Left colon (tissue), 2 donors: ENCODE results near the gene LRRC52. TPM values are rescaled to one million over a fixed set of nuclear protein-coding genes. Genes with fewer than 3 reads are reported as not detected.

Experiments used
- ATAC-seq: fragments of 200-7000 bp; cut with Tn5 transposase; one replicate; pipeline ENCODE4 v1.9.1; 2020; ENCODE audit warnings: mild to moderate bottlenecking, moderate library complexity
- DNase-seq, 2 donors: peaks; one replicate each; pipeline ENCODE4 v3.0.0-alpha.2; 2020
- intact Hi-C, 2 donors: fragments of 100-400 bp; cut with DNase I in 1 of 2; cut with micrococcal nuclease in 1 of 2; formaldehyde crosslinking; loops; one replicate each; pipeline versions ENCODE4 v1.11.2 to v1.14.0; 2022; cut with DNase I, micrococcal nuclease
- long read RNA-seq: library from polyadenylated mRNA; unstranded; transcript quantifications from one replicate; pipeline ENCODE4 v2.0.0, GENCODE V29; 2021
- total RNA-seq, 2 donors: library from RNA; stranded (reverse); fragmentation: NEBNext Ultra II Directional; extraction: Animal tissue kit (Norgen Biotek cat#: 25700); gene quantifications; one replicate each; pipeline ENCODE4 v1.2.1, GENCODE V29; 2021
- donor health status: DM: no; HTN: no; CAD: no.
- donor health status: DM: yes; HTN: yes; CAD: no.

LRRC52 gene, protein sequence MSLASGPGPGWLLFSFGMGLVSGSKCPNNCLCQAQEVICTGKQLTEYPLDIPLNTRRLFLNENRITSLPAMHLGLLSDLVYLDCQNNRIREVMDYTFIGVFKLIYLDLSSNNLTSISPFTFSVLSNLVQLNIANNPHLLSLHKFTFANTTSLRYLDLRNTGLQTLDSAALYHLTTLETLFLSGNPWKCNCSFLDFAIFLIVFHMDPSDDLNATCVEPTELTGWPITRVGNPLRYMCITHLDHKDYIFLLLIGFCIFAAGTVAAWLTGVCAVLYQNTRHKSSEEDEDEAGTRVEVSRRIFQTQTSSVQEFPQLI
- total RNA-seq: not detected
- long read RNA-seq: 0 reads

DNA sequence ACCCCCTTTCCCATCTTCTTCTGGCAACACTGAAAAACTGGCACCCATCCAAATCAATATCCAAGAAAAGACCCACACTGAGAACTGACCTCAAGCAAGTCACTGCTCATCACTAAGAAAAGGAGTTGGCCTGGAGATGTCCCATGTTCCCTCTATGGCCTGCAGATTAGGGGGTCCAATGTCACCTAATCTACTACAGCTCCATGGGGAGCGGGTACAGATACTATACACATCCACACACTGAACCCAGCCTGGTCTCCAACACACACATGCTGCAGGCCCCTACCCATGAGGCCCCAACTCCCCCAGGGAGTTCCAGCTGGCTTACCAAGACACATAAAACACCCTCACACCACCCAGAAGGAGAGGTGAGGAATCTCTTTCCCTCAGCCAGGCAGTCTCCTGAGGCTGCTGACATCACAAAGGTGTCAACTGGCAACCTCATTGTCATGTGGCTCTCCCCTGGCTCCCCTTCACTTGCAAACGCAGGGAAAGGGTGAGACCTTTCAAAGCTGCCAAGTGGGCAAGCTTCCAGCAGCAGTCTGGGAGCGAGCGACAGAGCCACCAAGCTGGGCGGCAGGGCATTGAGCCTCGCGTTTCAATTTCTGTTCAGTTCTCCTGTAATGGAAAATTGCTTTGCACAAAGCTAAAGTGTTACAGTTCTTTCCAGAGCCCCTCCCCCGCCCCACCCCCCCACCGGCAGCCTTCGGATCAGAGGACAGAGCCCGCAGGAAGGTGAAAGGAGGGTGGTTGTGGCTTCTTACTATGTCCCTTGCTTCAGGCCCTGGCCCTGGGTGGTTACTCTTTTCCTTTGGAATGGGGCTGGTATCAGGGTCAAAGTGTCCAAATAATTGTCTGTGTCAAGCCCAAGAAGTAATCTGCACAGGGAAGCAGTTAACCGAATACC, at the start of gene LRRC52:
LRRC52 (plus strand) TSS at position 469 of the 907 bp plus-strand sequence; CDS start at position 766, 297 bp downstream.
- no peak for ATAC-seq
- DNase-seq: peak in 1 of 2 donors; percentile 6
- intact Hi-C loops: no loop called here

DNA sequence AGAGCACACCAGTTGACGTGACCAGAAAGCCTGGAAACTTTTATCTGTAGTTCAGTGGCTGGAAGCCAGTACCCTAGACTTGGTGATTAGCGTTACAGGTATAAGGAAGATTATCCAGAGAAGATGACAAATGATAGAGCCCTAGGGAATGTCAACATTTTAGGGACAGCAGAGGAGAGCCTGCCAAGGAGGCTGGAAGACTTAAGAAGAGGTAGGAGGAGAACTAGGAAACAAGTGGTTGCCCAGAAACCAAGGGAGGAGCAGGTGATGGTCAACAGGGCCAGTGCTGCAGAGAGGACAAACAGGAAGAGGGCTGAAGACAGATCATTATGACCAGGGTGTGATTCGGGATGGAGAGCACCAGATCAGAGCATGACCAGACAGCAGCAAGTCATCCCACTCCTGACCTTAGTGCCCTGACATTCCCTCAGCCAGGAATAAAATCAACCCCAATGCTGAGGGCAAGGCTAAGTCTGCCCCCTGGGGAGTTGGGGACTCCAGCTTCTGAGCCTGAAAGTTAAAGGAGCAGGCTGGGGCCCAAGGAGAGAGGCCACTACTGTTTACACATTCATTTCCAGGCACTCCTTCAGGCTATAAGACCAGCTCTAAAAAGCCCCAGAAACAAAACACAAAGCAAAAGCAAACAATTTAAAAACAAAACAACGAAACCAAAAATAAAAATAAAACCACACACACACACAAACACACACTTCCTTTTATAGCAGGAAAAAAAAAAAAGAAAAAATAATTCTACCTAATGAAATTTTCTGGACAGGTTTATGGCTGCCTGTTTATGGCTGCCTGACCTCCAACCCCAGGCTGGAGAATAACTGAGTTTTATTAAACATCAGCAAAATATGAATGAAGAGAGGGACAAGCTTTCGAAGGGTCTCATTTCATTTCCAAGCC, 48.6 kb upstream of the LRRC52 start:
- intact Hi-C loops: no loop called here
- ATAC-seq (no peak), DNase-seq (no peak)

DNA sequence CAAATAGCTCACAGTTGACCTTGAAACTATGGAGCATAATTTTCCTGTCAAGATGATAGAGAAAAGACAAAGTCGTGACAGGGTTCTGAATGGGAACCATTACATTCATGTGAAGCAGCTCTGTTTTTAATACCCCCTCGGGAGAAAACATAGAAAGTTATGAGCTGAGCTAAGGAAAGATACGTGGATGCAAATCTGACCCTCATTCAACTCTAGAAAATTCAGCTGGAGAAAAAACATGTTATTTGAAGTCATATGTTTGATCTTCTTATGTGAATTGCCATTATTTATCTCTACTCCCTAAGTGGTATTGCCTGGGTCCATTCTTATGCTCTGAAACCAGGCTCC, 48.0 kb upstream of the LRRC52 start:
- intact Hi-C loops: no loop called here
- no peak for DNase-seq
- ATAC-seq: no peak

DNA sequence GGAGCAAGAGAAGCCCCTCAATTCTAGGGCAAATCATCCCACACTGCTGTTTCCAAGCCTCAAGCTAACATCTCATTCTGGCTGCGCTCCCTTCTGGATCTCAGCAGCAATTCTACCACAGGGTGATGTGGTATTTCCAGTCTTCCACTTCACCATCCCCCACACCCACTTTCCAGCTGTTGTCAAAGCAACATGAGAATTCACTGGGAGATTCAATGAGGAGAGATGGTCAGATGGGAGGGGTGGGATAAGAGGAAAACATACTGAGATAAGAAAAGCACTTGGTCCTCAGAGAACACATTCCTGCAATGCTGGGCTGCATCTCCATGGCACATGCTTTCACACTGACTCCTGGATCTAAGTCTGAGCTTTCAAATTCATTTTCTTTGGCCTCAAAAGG, 47.3 kb upstream of the LRRC52 start:
- ATAC-seq (no peak), DNase-seq (no peak)
- intact Hi-C loops: no loop called here

DNA sequence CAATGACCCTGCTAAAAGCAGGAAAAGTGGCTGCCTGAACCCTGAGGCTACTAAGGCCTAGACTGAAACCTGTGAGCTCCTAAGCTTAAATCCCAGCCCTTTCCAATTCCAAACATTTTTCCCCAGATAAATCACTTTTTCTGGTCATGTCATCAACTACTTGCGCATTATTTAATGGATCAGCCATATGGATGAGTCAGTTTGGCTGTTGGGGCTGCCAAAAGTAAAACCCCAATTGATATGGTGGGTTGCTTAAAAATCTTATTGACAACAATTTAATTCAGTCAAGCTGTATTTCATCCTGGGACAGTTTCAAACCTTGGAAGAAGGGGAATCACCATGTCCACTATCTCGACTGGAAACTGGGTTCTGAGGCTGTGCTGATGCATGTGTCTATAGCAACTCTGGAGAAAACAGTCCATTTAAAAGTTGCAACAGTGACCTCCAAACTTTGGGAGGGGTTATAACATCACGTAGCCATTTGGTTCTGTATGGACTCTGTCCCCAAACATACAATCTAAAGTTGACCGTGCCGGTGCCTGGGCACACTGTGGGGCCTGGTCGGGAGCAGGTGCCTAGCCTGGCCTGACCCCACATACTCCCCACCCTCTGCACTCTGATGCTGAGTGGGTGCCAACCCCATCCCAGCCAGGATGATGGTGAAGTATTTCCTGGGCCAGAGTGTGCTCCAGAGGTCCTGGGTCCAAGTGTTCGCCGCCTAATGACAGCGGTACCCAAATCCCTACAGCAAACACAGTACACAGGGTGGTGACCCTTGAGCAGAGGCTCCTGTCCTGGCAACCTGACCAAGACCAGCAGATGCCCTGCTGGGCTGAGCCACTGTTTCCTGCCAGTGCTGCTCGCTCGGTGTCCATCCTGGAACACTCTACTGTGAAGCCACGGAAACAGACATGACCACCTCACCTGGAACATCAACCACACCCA, 46.5 kb upstream of the LRRC52 start:
- DNase-seq: no peak
- intact Hi-C loops: no loop called here
- ATAC-seq: no peak

DNA sequence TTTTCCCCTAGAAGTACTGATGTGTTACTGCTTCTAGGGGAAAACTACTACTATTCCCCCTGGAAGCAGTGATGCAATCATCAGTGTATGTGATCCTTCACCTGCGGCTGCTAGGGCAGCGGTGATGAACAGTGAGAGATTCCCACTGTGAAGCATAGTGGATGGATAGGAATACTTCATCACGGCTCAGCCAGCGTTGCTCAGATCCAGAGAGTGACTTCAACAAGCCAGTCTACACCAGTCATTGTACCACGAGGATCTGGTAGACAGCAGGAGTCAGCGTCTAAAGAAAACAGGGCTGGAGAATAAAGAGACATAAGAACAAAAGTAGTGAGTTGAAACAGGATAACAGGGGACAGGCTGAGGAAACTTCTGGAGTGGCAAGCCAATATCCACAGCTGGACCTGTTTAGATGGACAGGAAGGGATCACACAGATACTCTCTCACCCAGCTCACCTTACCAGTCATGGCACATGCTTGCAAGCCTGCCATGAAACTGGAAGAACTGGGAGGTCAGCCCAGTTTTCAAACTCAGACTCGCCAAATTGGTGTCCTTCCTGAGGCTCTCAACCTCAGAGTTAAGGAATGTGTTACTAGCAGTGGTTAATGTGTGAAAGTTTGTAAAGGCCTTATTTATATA, 42.4 kb upstream of the LRRC52 start:
- intact Hi-C loops: no loop called here
- ATAC-seq (no peak), DNase-seq (no peak)

DNA sequence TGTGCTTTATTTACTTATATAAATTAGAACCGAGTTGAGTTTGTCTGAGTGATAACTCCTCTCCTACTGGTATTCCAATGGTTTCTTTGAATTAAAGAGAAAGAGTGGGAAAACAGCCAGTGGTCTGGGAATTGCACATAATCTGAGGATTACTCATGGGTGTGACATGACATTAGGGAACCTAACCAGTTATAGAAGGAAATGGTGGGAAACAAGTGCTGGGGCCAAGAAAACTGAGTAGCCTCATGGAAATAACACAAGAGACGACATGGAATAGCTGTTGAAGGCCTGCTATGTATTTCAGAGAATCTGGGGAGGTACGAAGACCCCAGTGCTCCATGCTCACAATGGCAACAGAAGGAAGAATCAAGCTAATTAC, 41.8 kb upstream of the LRRC52 start:
- DNase-seq (no peak), ATAC-seq (no peak)
- intact Hi-C loops: no loop called here

DNA sequence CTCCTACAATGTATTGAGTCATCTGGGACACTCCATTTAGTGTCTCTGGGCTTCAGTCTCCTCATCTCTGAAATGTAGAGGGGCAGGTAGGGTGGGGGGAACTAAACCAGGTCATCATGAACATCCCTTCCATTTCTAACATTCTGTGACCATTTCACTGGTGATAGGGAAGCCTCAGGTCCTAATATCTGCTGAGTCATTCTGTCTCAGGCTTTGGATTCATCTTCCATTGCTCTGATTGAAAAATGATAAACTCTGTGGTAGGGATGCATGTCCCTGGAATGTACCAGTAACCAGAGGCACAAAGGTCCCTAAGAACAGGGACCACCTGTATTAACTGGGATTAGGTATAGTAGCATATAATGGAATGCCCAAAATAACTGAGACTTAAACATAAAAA, 36.2 kb upstream of the LRRC52 start:
- DNase-seq: no peak
- intact Hi-C loops: no loop called here
- no peak for ATAC-seq

DNA sequence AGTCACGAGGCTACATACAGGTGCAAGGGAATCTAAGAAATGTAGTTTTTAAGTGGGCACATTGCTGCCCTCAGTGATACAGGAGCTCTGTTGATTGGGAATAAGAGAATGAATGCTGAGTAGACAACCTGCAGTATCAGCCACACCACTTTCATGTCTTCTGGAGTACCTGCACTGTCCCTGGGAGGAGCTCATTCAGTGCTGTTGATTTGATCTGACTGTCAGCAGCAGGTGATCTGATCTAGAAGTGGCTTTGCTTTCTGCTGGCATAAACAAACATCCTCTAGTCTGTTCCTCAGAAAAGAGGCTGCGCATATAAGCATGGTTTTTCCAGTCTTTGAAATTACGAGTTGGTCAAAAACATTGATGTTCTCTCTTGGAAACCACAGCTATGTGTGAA, 35.5 kb upstream of the LRRC52 start:
- DNase-seq (no peak), ATAC-seq (no peak)
- intact Hi-C loops: no loop called here

DNA sequence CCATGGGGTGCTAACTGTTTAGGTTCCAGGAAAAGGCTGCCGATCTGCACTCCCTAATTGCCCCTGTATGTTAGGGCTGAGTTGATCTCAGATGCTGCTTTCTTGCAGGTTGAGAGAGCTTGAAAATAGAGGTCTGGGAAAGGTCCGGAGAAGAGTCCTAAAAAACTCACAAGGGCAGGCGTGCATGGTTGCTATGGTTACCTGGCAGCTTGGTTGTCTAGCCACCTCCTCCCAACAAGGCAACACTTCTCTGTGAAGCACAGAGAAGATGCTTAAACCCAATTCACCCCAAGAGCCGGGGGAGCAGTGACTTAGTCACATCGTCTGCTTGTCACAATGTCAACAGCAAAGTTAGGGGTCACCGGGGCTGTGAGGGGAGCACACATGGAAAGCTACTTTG, 31.0 kb upstream of the LRRC52 start:
- intact Hi-C loops: no loop called here
- ATAC-seq (no peak), DNase-seq (no peak)

DNA sequence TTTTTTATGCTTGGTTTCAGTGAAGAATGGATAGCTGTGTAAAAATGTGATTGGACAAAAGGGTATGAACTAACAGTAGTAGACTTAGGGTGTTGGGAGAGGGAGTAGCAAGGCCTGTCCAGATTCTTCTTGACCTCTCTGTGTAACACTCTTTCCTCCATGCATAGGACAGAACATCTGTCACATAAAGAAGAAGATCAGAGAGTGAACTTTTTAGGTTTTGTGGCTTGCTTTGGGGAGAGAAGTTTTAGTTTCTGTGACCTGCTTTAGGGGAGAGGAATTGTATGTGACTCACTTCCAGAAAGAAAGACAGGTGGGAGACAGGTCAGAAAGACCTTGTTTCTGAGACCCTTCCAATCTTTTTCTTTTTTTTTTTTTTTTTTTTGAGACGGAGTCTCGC, 27.3 kb upstream of the LRRC52 start:
- intact Hi-C loops: no loop called here
- DNase-seq (no peak), ATAC-seq (no peak)

DNA sequence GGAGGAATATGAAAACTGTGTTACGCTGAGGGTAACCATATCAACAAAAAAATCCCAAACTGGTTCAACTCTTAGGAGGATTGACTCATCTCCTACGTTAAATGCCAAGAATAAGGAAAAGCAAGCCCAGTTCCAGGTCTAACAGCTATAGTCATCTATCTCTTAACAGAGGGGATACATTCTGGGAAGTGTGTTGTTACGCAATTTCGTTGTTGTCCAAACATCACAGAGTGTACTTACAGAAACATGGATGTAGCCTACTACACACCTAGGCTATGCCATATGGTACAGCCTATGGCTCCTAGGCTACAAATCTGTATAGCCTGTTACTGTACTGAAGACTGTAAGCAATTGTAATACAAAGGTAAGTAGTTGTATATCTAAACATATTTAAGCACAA, 23.2 kb upstream of the LRRC52 start:
- intact Hi-C loops: no loop called here
- DNase-seq (no peak), ATAC-seq (no peak)

DNA sequence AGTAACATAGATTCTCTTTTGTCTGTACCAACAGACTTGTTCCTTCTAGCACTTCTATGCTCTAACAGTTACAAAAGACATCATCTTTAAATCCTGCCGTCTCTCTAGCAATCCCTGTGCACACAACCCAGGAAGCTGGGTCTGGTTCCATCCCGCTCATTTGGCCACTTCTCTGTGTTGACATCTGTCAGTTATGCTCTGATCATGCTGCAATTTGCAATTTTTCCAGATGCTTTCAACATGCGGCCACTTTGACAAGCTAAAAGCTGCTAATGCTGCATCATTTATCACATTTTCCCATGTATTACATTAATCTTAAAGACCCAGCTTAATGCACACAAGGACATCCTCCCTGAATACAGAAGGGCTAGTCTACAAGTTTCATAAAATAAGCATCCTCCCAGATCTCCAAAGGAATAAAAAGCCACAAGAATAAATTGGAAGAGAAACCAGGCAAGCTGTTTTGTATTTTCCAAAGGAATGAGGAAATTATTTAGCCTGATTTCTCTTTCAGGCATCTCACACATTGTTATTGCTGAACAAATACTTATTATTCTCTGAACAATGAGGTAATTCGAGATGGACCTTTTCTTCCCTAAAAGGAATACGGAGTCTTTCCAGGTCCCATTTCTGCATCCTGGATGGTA, 19.0 kb upstream of the LRRC52 start:
- no peak for ATAC-seq
- intact Hi-C loops: no loop called here

DNA sequence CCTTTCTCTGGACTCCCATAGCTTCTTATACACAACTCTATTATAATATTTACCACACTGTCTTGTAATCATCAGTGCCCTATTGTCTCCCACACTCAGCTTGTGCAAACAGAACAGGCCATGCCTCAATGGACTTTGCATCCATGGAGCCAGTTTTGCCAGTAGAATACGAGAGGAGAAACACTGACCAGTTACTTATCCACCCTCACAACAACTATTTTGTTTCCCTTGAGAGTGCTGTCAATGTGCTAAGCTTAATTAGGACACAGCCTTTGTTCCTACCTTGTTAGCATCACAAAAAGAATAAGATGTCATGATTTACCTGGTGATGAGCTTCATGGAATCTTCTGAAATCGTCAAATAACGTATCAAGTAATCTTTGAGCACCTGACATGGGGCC, 18.1 kb upstream of the LRRC52 start:
- intact Hi-C loops: no loop called here
- ATAC-seq (no peak), DNase-seq (no peak)

More for the DNA sequence above, 19.0 kb upstream of the LRRC52 start:
- no peak for DNase-seq

DNA sequence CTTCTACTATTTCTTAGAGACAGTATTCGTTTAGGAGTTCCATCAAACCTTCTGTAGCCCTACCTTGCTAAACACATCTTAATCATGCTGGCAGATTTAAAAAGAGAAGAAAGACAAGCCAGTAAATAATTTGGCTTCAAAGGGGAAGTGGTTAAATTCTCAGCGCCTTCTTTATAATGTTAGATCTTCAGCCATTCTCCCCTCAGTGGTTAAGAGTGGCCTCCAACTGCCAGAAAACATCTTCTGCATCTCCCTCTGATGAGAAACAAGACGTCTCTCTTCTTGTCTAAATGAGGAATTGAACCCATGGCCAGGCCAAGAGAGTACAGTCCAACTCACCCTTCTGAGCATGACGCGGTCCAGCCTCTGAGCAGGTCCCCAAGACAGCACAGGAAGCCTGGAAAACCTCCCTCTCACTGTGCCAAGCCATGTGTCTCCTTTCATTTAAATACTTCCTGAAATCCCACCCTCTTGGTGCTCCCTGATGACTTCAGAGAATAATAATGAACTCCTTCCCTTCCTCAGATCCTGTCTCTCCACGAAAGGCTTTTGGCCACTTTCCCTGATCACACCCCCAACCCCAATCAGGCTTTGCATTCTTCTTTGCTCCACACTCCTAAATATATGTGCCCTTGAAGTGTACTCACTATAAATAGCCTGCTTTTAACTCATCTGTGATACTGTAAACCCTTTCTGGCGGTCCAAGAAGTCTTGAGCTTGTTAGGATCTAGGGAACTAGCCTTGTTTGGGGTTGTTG, 16.4 kb upstream of the LRRC52 start:
- no peak for DNase-seq

DNA sequence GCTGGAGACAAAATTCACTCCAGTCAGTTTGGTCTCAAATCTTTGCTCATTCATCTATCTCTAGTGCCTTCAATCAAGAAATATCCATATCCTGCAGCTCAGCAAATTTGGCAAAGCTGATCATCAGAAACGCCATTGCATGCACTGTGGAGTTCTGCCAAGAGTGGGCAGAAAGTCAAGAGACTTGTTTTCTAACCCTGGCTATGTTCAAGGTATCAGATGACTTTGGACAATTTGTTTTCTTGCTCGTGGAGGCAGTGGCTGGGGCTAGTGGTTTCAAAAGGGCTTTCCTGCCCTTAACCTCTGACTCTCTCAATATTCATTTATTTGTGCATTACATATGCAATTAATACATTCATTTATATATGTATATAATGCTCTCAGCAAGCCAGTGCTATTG, 12.8 kb upstream of the LRRC52 start:
- intact Hi-C loops: no loop called here
- no peak for ATAC-seq
- DNase-seq: no peak

More for the DNA sequence above, 16.4 kb upstream of the LRRC52 start:
- no peak for ATAC-seq
- intact Hi-C loops: no loop called here

DNA sequence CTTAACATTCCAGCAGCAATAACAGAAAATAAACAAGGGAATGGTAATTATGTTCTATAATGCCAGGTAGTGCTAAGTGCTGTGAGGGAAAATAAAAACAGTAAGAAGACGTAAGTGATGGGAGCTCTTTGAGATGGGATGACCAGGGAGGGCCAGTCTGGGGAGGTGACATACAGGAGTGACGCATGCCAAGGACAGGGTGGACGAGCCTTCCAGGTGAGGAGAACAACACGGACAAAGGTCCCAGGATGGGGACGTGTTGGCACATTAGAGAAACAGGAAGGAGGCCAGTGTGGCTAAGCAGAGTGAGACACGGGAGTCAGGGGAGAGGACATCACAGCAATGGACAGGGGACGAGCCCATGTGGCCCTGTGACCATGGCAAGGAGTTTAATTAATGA, 11.7 kb upstream of the LRRC52 start:
- ATAC-seq (no peak), DNase-seq (no peak)
- intact Hi-C loops: no loop called here
